IPS-NIHi7 (cell line): ENCODE measurements around the gene GOT2.
"Not testable (repeated sequence)": the region's sequence is repeated elsewhere in the genome, so short reads cannot be mapped to it uniquely, and the experiment has no call there.

ENCODE experiments used
- DNase-seq: peaks from one replicate; pipeline ENCODE4 v3.0.0; 2012; ENCODE audit warnings: mixed read lengths; ENCODE audit errors: extremely low spot score

GOT2 gene

DNA sequence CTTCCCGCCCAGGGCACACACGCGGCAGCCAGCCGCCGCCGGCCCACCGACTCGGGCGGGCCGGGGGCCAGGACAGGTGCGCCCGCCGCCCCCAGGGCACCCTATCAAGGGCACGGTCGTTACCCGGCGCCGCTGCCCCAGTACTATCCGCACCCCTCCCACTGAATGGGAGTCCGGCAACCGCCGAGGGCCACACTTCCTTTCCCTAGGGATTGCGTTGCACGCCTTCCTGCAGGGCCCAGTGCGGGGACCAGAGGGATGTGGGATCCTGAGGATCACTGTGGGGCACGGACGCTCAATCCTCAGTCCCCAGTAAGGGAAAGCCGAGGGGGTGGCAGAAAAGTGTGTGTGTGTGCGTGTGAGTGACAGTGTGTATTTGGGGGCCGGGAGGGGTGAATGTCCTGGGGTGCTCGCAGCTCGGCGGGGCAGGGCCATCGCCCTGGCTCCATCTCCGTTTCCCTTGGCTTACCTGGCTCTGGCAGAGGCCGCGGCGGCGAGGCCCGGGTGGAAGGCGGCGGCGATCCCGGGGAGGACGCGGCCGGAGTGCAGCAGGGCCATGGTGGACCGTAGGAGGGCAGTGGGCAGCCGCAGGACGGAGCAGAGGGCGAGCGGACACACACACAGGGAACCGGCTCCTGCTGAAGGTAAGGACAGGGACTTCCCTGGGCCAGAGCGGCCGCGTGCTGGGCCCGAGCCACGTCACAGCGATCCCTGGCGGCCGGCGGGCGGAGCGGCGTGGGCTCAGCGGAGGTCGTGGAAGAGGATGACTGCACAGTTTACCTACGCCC is at the start of gene GOT2:
GOT2 (minus strand) TSS at position 646 of the 788 bp plus-strand sequence; CDS start at position 558, 88 bp downstream.
- DNase-seq: peak; percentile 93

- not testable (repeated sequence) for DNase-seq
Observed at GRCh38 chr16:58779291-58779690, 45.2 kb upstream of the GOT2 start.

GRCh38 chr16:58773870-58774269 is 39.8 kb upstream of the GOT2 start:
- no peak for DNase-seq

GRCh38 chr16:58768145-58768544 is 34.0 kb upstream of the GOT2 start:
- DNase-seq: no peak

DNA sequence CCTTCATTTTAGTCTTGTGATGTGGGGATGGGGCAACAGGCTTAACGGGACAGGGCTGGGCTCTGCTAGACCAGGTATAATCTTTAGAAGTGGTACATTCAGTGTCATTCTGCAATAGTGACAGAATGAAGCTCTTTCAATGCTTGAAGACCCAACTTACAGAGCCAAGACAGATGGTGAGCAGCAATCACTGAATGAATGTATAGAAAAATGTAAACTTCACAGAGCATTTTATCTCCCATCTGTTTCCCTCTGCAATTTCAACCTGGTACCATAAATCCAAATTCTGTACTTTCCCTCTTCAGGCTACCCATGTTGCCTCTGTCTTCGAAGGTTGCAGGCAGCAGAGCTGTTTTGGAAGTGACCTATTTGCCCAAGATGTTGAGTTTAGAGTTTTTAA is 33.5 kb upstream of the GOT2 start:
- DNase-seq: no peak

DNA sequence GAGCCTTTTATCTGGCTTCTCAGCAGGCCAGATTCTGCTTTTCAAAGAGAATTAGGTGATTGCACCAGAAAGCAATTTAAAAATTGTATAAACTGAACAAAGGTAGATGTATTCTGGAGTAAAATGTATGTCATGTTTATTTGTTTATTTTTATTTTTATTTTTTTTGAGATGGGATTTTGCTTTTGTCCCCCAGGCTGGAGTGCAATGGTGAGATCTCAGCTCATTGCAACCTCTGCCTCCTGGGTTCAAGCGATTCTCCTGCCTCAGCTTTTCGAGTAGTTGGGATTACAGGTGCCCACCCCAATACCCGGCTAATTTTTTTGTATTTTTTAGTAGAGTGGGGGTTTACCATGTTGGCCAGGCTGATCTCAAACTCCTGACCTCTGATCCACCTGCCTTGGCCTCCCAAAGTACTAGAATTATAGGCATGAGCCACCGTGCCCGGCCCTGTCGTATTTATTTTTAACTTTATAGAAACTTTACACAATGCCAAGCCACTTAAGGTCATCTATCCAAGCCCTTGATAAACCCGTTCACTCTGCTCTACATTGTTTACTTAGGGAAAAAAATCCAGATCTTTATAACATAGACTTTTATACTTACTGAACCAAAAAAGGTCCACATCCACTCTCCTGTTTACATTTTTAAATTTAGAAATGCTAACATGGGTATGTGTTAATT is 22.7 kb upstream of the GOT2 start:
- DNase-seq: no peak

DNA sequence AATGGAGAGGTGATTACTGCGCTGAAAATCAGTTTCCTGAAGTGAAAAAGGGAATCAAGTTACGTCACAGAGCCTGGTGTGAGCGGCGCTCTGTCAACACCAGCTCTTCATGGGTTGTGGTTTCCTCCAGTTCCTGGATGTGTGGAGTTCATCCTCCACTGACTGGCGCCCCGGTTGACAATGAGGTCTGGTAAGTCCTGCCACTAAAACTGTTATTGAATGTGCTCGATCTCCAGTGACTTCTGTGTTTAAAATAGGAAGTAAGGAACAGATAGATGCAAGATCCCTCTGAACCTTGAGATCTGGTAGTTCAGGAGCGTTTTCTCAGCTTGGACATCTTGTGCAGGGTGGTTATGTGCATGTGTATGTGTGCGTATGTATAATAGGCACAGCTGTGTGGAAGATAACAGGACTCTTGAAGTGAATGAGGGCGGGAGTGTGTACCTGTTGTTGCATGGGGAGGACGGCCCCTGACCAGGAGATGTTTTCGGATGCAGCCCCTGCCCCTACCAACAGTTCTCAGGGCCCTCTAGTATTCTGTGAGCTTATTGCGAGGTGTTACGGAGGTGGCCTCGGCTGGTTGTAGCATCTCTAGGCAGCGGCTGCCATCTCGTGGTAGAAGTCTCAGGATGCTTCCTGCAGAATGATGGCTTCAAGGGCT is 22.0 kb upstream of the GOT2 start:
- peak; percentile 84 for DNase-seq

GRCh38 chr16:58753711-58754134 is 19.6 kb upstream of the GOT2 start:
- no peak for DNase-seq

GRCh38 chr16:58744497-58744896 is 10.4 kb upstream of the GOT2 start:
- DNase-seq: no peak

GRCh38 chr16:58741976-58742375 is 7.9 kb upstream of the GOT2 start:
- no peak for DNase-seq

DNA sequence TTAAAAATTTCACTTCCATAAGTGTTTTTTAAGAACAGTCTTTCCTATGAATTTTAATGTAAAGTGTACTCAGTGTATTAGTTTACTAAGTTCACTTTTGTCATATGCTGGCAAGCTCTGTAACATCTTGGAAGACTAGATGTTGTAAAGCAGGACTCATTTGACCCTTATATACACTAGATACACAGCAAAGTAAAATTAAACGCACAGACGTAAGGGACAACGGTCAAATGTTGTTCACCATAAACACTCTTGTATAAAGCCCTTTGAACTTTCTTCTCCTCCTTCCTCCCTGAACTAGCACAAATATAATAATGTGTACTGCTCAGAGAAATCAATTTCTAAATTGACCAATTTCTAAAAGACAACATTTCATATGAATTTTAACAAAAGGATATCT is 7.0 kb upstream of the GOT2 start:
- DNase-seq: no peak

- no peak for DNase-seq
Observed at GRCh38 chr16:58738672-58739296, 4.7 kb upstream of the GOT2 start.

DNA sequence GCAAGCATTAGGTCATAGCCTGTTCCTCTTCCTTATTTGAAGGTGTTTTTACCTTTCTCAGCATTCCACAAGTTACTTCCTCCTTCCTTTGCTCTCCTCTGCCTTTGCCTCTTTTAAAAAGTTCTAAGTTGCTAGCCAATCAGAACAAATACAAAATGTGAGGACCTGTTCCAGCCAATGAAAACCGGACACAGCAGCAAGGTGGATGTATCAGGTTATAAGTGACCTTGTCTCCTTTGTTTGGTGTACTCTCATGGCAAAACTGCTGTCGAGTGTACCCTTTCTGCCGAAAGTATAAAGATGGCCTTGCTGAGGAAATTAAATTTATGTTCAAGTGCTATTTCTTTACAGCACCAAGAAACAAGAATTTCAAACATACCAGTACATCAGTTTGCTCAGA is 2.2 kb upstream of the GOT2 start:
- DNase-seq: not testable (repeated sequence)

DNA sequence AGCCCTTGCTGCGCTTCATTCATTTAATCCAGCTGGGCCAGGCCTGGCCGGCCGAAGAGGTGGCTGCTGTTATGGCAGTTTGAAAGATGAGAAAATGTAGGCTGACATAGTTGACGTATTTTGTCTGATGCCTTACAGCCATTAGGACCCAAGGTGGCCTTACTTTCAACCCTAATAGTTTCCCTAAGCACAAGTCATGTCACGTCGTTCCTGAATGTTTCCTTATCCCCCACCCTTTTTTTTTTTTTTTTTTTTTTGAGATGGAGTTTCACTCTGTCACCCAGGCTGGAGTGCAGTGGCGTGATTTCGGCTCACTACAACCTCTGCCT is 307 bp upstream of the GOT2 start:
- no peak for DNase-seq

DNA sequence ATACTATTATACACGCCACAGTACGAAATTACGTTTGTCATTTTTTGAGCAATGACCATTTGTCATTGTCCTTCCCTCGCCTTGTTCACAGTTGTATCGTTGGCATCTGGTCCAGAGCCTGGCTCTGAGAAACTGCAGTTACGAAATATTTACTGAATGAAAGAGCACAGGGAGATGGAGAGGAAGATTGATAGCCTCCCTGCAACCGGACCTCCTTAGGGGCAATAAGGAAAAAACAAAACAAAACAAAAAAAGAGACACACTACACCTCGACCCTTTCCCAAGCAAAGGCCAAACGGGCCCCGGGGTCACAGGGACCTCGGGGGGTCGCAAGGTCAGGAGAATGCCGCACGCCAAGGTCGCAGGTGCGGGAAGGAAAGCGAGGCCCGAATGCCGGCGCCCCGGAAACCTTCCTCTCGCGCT is 857 bp downstream of the GOT2 start:
- DNase-seq: no peak

DNA sequence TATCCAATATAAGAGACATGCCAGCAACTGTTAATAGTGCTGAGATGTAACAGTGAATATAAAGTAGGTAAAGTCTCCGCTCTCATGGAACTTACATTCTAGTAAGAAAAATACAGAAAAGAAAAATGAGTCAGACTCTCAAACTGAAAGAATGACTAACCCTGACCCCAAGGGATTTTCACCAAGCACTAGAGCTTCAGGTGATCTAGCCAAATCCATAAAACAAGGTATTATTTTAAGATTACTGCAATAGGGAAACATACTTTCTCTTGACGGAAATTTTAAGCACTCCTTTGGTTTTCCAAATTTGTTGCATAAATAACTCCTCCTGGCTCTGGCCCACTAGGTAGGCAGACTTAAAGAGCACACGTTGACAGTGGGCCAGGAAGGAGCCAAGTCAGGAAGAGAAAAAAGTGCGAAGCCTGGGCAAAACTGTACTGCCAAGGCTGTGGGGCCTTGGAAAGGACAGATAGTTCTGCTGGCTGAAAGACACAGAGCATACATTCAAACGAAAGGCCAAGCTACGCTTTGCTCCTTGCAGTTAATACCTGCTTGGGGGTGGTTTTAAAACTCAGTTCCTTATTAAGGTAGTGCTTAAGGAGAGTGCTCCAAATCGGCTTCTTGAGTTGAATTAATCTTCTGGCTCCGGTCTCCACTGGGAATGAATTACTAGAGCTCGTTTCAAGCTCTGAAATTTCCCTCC is 1.4 kb downstream of the GOT2 start:
- no peak for DNase-seq

GRCh38 chr16:58730724-58731370 is 3.3 kb downstream of the GOT2 start:
- no peak for DNase-seq

DNA sequence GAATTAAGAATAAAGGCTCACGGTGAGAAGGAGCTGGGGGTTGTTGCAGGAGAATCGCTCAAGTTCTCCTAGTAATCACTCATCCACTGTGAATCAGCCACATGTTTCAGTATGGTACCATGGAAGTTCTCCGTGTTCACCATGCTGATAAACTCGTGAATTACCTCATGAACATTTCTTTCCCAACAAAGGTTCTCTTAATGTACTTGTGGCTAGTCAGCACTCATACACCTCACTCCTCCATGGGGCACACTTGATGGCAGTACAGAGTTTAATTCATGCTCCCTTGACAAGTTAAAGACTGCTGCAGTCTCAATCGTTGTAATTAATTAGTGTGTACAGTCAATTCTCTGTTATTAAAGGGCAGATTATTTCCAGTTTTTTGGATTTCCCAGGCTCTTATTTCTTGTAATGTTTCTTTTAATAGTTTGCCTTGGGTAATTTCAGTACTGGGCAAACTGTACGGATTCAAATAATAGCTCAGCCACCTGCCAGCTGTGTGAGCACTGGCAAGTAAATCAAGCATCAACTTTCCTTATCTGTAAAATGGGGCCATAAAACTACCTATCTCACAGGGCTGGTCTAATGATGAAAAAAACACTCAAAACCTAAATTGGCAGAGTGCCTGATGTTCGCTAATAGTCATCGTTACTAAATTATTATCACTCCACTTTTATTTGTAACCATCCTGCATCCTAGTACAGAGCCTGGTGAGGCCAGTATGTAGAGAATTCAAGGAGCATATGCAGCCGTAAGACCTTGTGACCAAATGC is 6.1 kb downstream of the GOT2 start:
- no peak for DNase-seq

GRCh38 chr16:58727028-58727781 is 6.9 kb downstream of the GOT2 start:
- DNase-seq: no peak

DNA sequence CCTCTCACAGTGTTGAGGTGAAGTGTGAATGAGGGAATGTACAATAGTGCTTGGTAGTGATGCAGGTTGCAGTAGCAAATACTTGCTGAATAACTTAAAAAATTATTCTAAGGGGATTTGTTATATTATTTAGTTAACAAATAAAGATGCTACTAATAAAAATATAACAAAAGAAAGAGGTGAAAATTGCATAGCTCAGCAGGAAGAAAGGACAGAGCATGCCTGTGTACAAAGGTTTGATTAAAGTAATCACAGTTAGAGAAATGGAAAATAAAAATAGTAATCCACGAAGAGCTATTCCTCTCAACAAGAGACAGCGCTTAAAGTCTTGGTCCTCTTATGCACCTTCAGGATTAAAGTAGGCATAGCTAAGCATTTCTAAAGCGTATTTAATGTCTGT is 11.0 kb downstream of the GOT2 start:
- DNase-seq: no peak
